ENCODE measurements around the gene TLCD3B.

TLCD3B gene

GRCh38 chr16:30003670-30004423 is 27.2 kb downstream of the TLCD3B start:
- no peak for DNase-seq

DNA sequence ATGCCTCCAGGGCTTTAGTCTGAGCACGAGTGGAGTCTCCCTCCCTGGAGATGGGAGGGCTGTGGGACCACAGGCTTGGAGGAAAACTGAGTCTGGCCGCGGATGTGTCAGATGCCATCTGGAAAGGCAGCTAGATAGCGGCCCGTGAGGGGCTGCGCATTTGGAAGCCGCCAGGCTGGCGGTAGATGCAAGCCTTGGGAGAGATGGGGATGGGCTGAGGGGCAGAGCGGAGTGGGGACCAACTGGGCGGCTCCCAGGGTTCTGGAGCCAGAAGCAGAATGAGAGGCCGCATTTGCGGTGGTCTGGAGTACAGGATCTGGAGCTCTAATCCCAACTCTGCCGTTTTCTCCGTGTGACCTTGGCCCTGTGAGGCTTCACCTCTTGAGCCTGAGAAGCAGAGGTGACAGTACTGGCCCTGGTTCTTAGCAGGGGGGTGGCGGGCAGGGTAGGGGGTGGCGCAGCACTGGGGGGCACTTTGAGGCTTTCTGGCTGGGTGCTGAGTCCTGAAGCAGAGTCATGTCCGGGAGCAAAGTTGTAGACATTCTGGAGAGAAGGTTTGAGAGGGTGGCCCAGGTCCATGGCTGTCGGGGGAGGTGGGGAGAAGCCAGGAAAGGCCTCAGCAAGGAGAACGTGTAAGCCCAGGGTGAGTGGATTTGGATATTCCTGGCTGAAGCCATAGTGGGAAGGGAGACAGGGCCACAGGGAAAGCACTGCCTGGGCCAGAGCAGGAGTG is 28.3 kb downstream of the TLCD3B start:
- no peak for DNase-seq

DNA sequence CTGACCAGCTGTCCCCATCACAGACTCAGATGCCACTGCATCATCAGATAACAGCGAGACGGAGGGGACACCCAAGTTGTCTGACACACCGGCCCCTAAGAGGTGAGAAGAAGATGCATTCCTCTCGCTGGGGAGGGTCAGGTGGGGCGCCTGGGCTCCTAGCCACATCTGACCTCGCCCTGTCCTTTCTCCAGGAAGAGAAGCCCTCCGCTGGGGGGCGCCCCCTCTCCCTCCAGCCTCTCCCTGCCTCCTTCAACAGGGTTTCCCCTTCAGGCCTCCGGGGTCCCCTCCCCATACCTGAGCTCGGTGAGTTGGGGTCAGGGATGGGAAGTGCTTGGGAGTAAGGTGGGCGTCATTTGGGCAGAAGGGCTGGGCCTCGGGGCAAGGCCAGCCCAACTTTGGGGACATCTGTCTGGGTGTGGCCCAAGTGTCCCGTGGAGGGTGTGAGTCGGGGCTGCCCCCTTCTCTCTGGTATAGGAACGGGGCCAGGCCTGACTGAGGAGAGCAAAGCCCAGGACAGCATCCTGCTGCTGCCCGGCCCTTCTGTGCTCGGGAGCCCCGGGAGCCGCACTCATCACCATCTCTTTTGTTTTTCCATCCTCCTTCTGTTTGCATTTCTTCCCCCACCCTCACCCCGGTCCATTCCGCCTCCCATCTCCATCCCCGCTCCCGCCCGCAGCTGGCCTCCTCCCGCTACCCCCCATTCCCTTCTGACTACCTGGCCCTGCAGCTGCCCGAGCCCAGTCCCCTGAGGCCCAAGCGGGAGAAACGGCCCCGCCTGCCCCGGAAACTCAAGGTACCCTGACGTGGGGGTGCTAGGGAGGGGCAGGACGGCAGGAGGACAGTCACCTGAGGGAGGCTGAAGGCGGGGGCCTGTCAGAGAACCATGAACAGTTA is 30.1 kb downstream of the TLCD3B start:
- no peak for DNase-seq

DNA sequence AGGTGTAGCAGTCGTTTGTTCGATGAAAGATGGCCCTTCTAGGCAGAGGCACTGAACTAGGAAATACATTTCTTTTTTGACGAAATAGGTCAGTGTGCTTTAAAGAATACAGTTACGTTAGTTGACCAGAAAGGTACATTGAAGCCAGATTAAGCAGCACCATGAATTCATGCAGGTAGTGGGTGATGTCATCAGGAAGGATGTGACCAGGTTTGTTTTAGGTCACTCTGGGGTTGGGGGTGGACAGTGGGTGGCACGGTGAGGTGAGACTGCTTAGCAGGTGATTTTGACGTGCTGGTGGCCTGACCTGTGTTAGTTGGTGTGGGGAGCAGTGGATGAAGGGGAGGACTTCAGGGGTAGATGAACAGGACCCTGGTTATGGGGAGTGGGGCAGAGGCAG is 31.5 kb downstream of the TLCD3B start:
- DNase-seq = no peak

- peak; percentile 2 for DNase-seq
Observed at GRCh38 chr16:29996766-29997250, 34.3 kb downstream of the TLCD3B start.

- DNase-seq = peak; percentile 90
Observed at GRCh38 chr16:29995911-29996765, 34.9 kb downstream of the TLCD3B start, which contains the start of gene INO80E. Gene INO80E (plus strand): TSS chr16:29996241. CDS start chr16:29996311, 70 bp downstream.

DNA sequence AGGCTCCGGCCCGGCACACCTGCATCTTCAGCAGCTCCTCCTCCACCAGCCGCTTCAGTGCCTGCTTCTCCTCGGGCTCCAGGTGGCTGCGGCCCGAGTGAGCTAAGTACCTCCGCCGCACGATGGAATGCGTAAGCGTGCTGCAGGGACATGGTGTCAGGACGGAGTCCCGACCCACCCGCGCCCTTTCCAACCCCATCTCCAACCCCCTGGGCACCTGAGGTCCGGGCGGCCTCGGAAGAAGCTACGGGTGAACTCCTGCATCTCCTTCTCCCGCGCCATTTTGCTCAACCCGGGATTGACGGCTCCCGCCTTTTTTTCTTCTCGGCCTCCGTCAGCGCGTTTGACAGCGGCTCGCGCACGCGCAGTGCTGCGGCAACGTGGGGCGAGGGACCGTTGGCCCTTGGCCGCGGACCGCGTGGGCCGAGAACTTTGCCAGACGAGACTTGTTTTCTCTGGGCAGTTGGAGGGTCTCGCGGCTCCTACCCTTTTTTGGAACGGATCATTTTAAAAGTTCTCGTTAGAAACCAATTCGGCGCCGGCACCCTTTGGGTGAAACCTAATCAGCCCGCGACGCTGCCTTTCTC is 35.7 kb downstream of the TLCD3B start, which contains the start of gene HIRIP3:
HIRIP3 (minus strand) TSS at position 294 of the 587 bp plus-strand sequence; CDS start at position 282, 12 bp downstream.
- peak; percentile 58 for DNase-seq

DNA sequence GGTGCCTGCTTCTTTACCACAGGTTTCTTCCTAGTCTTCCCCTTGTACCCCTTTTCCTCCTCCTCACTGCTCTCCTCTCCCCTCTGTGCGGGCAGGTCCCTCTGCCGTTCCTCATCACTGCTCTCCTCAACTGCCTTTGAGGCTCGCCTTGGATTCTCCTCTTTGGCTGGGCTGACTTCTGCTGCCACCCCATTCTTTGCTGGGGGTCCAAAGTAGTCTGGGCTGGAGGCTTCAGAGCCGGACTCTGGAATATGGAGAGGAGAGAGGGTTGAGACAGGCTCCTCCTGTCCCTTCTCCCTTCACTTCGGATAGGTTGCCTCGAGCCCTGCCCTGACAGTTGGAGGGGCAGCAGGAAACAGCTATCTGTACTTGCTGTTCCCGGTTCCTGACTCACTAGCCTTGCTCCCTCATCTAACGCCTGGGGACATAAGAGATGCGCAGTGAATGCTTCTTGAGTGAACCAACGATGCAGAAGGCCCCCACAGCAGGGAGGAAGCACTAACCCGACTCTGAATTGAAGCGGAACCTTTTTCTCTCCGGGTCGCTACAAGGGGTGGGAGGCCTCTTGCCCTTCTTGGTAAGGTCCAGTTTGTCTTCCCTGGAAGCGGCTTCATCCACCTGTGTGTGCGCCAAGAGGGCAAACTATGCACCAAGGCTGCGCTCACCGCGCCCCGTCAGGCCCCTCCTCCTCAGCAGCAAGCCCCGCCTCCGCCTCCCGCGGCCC is 36.3 kb downstream of the TLCD3B start:
- no peak for DNase-seq

DNA sequence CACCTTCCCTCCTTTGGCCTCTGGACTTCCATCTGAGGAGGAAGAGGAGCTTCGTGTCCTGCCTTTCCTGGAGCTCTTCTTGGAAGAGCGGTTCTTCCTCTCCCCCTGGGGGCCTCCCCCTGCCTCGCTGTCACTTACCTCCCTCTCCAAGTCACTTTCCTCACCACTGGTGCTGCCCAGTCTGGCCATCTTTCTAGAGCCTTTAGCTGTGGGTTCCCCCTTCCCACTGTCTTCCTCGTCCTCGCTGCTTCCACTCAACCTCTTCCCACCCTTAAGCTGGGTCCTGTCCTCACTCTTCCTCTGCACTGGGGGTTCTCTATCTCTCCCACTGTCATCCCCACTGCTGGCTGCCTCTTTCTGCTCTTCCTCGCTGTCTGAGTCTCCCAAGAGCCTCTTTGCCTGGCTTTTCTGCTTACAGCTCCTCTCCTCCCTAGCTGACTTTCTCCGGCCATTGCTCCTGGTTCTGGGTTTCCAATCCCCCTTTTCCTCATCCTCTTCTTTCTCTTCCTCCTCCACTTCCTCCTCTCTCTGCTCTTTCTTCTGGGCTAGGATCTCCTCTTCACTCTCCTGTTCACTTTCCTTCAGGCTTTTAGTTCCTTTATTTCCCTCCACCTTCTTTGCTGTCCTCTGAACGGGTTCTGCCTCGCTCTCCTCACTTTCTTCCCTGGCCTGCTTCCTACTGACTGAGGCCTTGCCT is 37.0 kb downstream of the TLCD3B start:
- DNase-seq = no peak

GRCh38 chr16:29993191-29993902 is 37.7 kb downstream of the TLCD3B start:
- DNase-seq = no peak

DNA sequence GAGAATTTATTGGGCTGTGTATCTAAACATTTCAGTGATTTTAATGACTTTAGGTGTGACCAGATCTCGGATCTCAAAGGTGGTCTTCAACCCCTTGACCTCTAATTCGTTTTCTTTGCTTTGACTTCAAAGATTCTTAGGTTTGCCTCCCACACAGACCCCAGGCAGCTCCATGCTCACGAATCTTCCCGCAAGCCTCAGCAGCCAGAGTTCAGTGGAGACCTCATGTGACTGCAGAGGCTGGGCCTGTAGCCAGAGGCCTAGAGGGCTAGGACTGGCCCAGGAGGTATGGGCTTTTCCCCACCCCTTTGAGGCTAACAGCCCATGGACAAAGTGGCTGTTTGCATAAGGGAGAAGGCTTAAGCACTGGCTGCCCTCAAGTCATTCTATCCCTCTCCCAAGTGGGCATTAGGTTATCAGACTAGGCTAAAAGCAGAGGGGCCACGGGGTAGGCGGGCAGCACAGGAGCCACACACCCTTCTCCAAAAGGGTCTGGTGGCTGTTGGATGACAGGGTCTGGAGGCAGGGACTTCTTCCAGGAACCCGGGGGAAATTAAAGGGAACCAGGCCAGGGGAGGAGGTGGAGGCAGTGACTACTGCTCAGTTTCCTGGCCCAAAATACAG is 38.6 kb downstream of the TLCD3B start:
- no peak for DNase-seq

DNA sequence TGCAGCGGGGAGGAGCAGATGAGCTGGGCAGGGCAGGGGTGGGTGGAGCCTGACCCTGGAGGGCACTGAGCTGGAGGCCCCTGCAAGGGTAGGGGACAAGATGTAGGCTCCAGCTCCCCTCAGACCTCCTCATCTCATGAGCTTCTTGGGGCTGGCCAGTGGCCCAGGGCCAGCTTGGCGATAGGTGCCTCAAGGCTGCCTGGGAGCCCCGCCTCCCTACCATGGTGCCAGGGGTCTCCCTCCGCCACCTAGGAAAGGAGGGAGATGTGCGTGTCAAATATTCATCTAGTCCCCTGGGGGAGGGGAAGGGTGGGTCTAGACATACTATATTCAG is 39.5 kb downstream of the TLCD3B start:
- no peak for DNase-seq

DNA sequence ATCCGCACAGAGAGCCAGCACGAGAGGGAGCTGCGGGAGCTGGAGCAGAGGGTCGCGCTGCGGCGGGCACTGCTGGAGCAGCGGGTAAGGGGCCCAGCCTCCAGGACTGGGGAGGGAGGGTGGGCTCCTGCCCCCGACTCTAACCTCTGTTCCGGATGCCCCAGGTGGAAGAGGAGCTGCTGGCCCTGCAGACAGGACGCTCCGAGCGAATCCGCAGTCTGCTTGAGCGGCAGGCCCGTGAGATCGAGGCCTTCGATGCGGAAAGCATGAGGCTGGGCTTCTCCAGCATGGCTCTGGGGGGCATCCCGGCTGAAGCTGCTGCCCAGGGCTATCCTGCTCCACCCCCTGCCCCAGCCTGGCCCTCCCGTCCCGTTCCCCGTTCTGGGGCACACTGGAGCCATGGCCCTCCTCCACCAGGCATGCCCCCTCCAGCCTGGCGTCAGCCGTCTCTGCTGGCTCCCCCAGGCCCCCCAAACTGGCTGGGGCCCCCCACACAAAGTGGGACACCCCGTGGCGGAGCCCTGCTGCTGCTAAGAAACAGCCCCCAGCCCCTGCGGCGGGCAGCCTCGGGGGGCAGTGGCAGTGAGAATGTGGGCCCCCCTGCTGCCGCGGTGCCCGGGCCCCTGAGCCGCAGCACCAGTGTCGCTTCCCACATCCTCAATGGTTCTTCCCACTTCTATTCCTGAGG is 40.0 kb downstream of the TLCD3B start:
- no peak for DNase-seq

GRCh38 chr16:29990034-29990433 is 41.0 kb downstream of the TLCD3B start:
- no peak for DNase-seq

GRCh38 chr16:29989111-29989858 is 41.8 kb downstream of the TLCD3B start:
- DNase-seq = no peak

DNA sequence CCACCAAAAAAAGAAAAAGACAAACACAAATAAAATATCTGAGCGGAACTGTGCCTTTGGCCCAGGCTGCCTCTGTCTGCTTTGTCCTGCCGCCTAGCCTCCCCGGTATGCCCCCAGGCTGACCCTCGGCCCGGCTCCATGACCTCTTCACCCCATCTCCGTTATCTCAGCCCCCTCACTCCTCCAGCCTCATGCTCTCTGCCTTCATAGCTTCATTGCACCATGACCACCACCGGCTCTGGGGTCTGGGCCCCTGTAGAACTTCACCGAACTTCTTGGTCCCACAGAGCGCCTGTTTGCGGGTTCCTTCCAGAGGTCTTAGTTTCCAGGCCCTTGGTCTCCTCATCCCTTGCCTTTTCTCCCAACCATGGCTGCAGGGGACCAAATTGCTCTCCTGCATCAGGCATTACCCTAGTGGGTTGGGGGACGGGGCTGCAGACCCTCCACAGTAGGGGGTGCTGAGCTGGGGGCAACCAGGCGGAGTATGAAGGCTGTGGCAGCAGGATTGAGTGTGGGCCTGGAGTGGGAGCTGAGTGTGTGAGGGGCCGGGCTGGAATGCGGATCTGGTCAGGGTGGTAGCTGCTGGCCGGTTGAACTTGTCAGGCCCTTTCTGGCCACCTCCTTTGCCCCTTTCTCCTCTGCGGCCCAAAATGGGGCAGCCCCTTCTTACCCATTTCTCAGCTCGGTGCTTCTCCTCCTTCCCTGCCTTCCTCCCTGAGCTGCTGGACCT is 42.6 kb downstream of the TLCD3B start:
- DNase-seq = no peak

Measured in NCI-H1694 treated with DMSO at 0.1 percent for 48 hours (cell line).